Right lobe of liver (tissue), 6 donors: Measurements from ENCODE around the gene TCF23. TPM values are rescaled to one million over a fixed set of nuclear protein-coding genes. Genes with fewer than 3 reads are reported as not detected.

Experiments
- ATAC-seq, 4 donors: fragments of 200-7000 bp; cut with Tn5 transposase; one replicate each; pipeline ENCODE4 v1.9.1; 2020; ENCODE audit warnings: mild to moderate bottlenecking in 4 of 4, moderate library complexity in 4 of 4
- DNase-seq, 3 donors: peaks; one replicate each; pipeline ENCODE4 v3.0.0-alpha.2; 2020
- H3K27ac ChIP-seq, 3 donors: fragments of 200-600 bp; one replicate each; pipeline ENCODE4 v1.8.0; 2022
- H3K27me3 ChIP-seq, 2 donors: fragments of 200-600 bp; one replicate each; pipeline ENCODE4 v1.8.0; 2022
- H3K36me3 ChIP-seq, 4 donors: fragments of 200-600 bp; sonication (generic) in 1 of 4; one replicate each; pipeline versions ENCODE4 v1.5.1 to v1.8.0; 2017 to 2022; ENCODE audit warnings: control low read depth in 1 of 4
- H3K4me1 ChIP-seq, 4 donors: fragments of 200-600 bp; sonication (generic) in 1 of 4; one replicate each; pipeline versions ENCODE4 v1.5.1 to v1.8.0; 2017 to 2022; ENCODE audit warnings: control low read depth in 1 of 4
- H3K4me3 ChIP-seq, 3 donors: fragments of 200-600 bp; one replicate each; pipeline ENCODE4 v1.8.0; 2022
- H3K9me3 ChIP-seq, 4 donors: fragments of 200-600 bp; sonication (generic) in 1 of 4; one replicate each; pipeline versions ENCODE4 v1.5.1 to v1.8.0; 2017 to 2022; ENCODE audit warnings: control low read depth in 1 of 4
- CTCF ChIP-seq, 4 donors: fragments of 200-600 bp in 3 of 4; fragments of 450-650 bp in 1 of 4; IDR thresholded peaks; one replicate each; pipeline versions ENCODE4 v1.5.1 to v1.8.0; 2016 to 2022; ENCODE audit warnings: antibody characterized with exemption in 4 of 4, mild to moderate bottlenecking in 2 of 4
- POLR2A ChIP-seq: fragments of 450-650 bp; IDR thresholded peaks from one replicate; pipeline ENCODE4 v1.6.1; 2017; ENCODE audit warnings: antibody characterized with exemption, mild to moderate bottlenecking
- WGBS: methylation state at CpG from one replicate; pipeline ENCODE4 v1.1.6; 2018; ENCODE audit warnings: low coverage, low lambda C conversion rate; ENCODE audit not compliant: insufficient coverage; ENCODE audit errors: missing lambda C conversion rate; 5-methylcytosine and 5-hydroxymethylcytosine counted together
- intact Hi-C, 2 donors: fragments of 100-400 bp; cut with DNase I; formaldehyde crosslinking; loops; one replicate each; pipeline versions ENCODE4 v1.11.2 to v1.14.1; 2022
- total RNA-seq, 6 experiments: library from RNA; depleted of rRNA in 2 of 6; stranded (reverse); fragments of >200 nt in 2 of 6; fragmentation: NEBNext Ultra II Directional in 3 of 6; extraction: Animal tissue kit (Norgen Biotek cat#: 25700) in 3 of 6; gene quantifications; one replicate each; pipeline versions ENCODE4 v1.1.0 to v1.2.4, GENCODE V29; 2016 to 2023
- donor health status: DM: no; HTN: yes; CAD: no.
- donor health status: DM: no; HTN: no; CAD: no.
- donor health status: DM: no; HTN: no; CAD: no.
- donor health status: DM: no; HTN: yes; CAD: no.
- donor health status: DM: no; HTN: yes; CAD: no.

The TCF23 gene
- total RNA-seq, 6 experiments from 2014 or later = 0.04 TPM; not detected in 5

- Histone ChIP-seq H3K36me3 (peaks cover 0 to 29% (median 19%) of the 10 kb centered on the region in 4 donors), H3K9me3 (no peaks in the 10 kb centered on the region), H3K4me3 (peak overlapping the region; percentile 92 to 97 (median 96)), H3K27me3 (no peaks in the 10 kb centered on the region), H3K4me1 (peaks cover 0 to 13% (median 4%) of the 10 kb centered on the region in 4 donors), H3K27ac (peak overlapping the region; percentile 72 to 84 (median 81))
- DNase-seq (peak in 2 of 3 donors; percentile 43 to 72), ATAC-seq (peak; percentile 4 to 31 (median 20))
- intact Hi-C loops = loop anchor here in 1 of 2 donors (10.0 kb wide), 1 partner anchor 141 kb away; the partner anchor contains the start of gene DNAJC5G
- WGBS = 43% methylated on average over 12 of the region's 14 CpGs
- TF ChIP-seq CTCF (IDR thresholded peaks at IDR 0.05) (no peak), POLR2A (no peak)
These were observed 15.5 kb upstream of the TCF23 start for GRCh38 chr2:27133195-27133875.

GRCh38 chr2:27133905-27134780 lies 14.7 kb upstream of the TCF23 start, which contains the start of gene PREB:
Gene PREB, minus strand, starts transcription at chr2:27134636. Its CDS starts 215 bp downstream, at chr2:27134421.
- H3K27ac ChIP-seq = peak within 1 kb of the TSS; percentile 72 to 84 (median 81)
- H3K9me3 ChIP-seq = no peaks in the 10 kb centered on the region
- no peaks in the 10 kb centered on the region for H3K27me3 ChIP-seq
- peak within 1 kb of the TSS; percentile 92 to 97 (median 96) for H3K4me3 ChIP-seq
- 0% methylated on average over 16 of the region's 86 CpGs for WGBS
- peak; percentile 91 to 96 (median 92) for ATAC-seq
- peak in 1 of 4 donors; percentile 7 for TF ChIP-seq CTCF (IDR thresholded peaks at IDR 0.05)
- TF ChIP-seq POLR2A = peak; percentile 86
- H3K4me1 ChIP-seq = peaks cover 0 to 13% (median 4%) of the 10 kb centered on the region in 4 donors
- H3K36me3 ChIP-seq = peaks cover 0 to 29% (median 19%) of the 10 kb centered on the region in 4 donors
- DNase-seq = peak; percentile 98
- intact Hi-C loops = loop anchor here in 1 of 2 donors (10.0 kb wide), 1 partner anchor 141 kb away; the partner anchor contains the start of gene DNAJC5G

GRCh38 chr2:27134781-27135477 lies 13.9 kb upstream of the TCF23 start:
- TF ChIP-seq CTCF (IDR thresholded peaks at IDR 0.05) = no peak
- no peak for TF ChIP-seq POLR2A
- peaks cover 0 to 24% (median 18%) of the 10 kb centered on the region in 4 donors for H3K36me3 ChIP-seq
- ATAC-seq (no peak), DNase-seq (no peak)
- H3K4me1 ChIP-seq = peaks cover 0 to 13% (median 4%) of the 10 kb centered on the region in 4 donors
- intact Hi-C loops = loop anchor here in 1 of 2 donors (10.0 kb wide), 1 partner anchor 140 kb away; the partner anchor contains the start of gene DNAJC5G
- no peaks in the 10 kb centered on the region for H3K27me3 ChIP-seq
- H3K9me3 ChIP-seq = no peaks in the 10 kb centered on the region
- peak overlapping the region; percentile 92 to 97 (median 96) for H3K4me3 ChIP-seq
- 51% methylated on average over 14 of the region's 33 CpGs for WGBS
- H3K27ac ChIP-seq = peak overlapping the region in 2 of 3 donors; percentile 72 to 81

GRCh38 chr2:27135478-27135955 lies 13.3 kb upstream of the TCF23 start:
- H3K4me1 ChIP-seq = peaks cover 0 to 13% (median 4%) of the 10 kb centered on the region in 4 donors
- WGBS = 74% methylated on average over 11 of the region's 12 CpGs
- intact Hi-C loops = loop anchor here in 1 of 2 donors (10.0 kb wide), 1 partner anchor 139 kb away; the partner anchor contains the start of gene DNAJC5G
- H3K9me3 ChIP-seq = no peaks in the 10 kb centered on the region
- TF ChIP-seq POLR2A (no peak), CTCF (IDR thresholded peaks at IDR 0.05) (no peak)
- no peaks in the 10 kb centered on the region for H3K27me3 ChIP-seq
- H3K27ac ChIP-seq = no peak overlapping the region
- no peak for ATAC-seq
- H3K4me3 ChIP-seq = no peak overlapping the region
- H3K36me3 ChIP-seq = peaks cover 0 to 21% (median 13%) of the 10 kb centered on the region in 4 donors
- no peak for DNase-seq
